GM12878 (cell line): ENCODE measurements around the gene SUSD5. TPM values are rescaled to one million over a fixed set of nuclear protein-coding genes. Genes with fewer than 3 reads are reported as not detected.

Experiments used
- ATAC-seq: fragments of 200-7000 bp; cut with Tn5 transposase; 3 replicates; pipeline ENCODE4 v1.9.1; 2020; ENCODE audit warnings: mild to moderate bottlenecking, moderate library complexity
- BruUV-seq: library from RNA; stranded (reverse); fragments of 400-500 nt; replicated peaks from 2 replicates; lab custom pipeline; 2021; lab: Mats Ljungman, UMichigan
- CTCF ChIA-PET: fragments of 300-600 bp; sonication (Branson Sonifier 250); formaldehyde crosslinking; extraction: SDS; loops from one replicate; lab custom pipeline; 2021; ENCODE audit warnings: inconsistent platforms; lab: Yijun Ruan, JAX
- POLR2A ChIA-PET: fragments of 350-600 bp; formaldehyde crosslinking; extraction: SDS; loops from one replicate; lab custom pipeline; 2021; ENCODE audit warnings: inconsistent platforms; lab: Charles Lee
- RAD21 ChIA-PET: fragments of 300-600 bp; sonication (Branson Sonifier 250); formaldehyde crosslinking; loops from one replicate; lab custom pipeline; 2023; ENCODE audit warnings: antibody characterized with exemption; ENCODE audit not compliant: unreplicated experiment; lab: Charles Lee
- SMC1A ChIA-PET: fragments of 300-600 bp; sonication (Branson Sonifier 250); formaldehyde crosslinking; loops from one replicate; lab custom pipeline; 2023; ENCODE audit not compliant: unreplicated experiment, uncharacterized antibody; lab: Charles Lee
- DNase-seq: peaks from one replicate; pipeline ENCODE4 v3.0.0-alpha.2; 2011; ENCODE audit warnings: low read depth, low spot score
- FAIRE-seq: peaks from 3 replicates; lab custom pipeline; 2011; peaks lifted over from hg19 to GRCh38; lab: Jason Lieb, UNC
- H2AFZ ChIP-seq: 2 replicates; pipeline ENCODE4 v1.6.0; 2011; ENCODE audit warnings: low read depth, low read length, control low read depth; ENCODE audit not compliant: control insufficient read depth
- H3K27ac ChIP-seq: 2 replicates; pipeline ENCODE4 v1.5.1; 2011; ENCODE audit warnings: control low read depth; ENCODE audit not compliant: control insufficient read depth, insufficient read depth
- H3K27me3 ChIP-seq, 2 experiments: replicated peaks in 1 of 2; 2 replicates each; pipeline versions ENCODE4 v1.6.0 to v1.6.1; 2011; ENCODE audit warnings: low read length in 1 of 2; ENCODE audit not compliant: control insufficient read depth in 2 of 2, insufficient read depth in 2 of 2
- H3K36me3 ChIP-seq, 2 experiments: 2 replicates each; pipeline ENCODE4 v1.5.1; 2011; ENCODE audit warnings: low read length in 1 of 2; ENCODE audit not compliant: control insufficient read depth in 2 of 2, insufficient read depth in 2 of 2
- H3K4me1 ChIP-seq: 2 replicates; pipeline ENCODE4 v1.6.1; 2011; ENCODE audit warnings: mild to moderate bottlenecking, low read length, moderate library complexity, mixed read lengths; ENCODE audit not compliant: control insufficient read depth, insufficient read depth
- H3K4me2 ChIP-seq: 2 replicates; pipeline ENCODE4 v1.6.0; 2011; ENCODE audit warnings: control low read depth; ENCODE audit not compliant: control insufficient read depth, insufficient read depth
- H3K4me3 ChIP-seq: fragments of 200-600 bp; sonication (generic); 2 replicates; pipeline ENCODE4 v1.5.1; 2016
- H3K79me2 ChIP-seq: 2 replicates; pipeline ENCODE4 v1.6.0; 2011; ENCODE audit warnings: low read length; ENCODE audit not compliant: control insufficient read depth, insufficient read depth
- H3K9ac ChIP-seq: 2 replicates; pipeline ENCODE4 v1.8.0; 2011; ENCODE audit warnings: low read length, control low read depth, mixed read lengths; ENCODE audit not compliant: control insufficient read depth, insufficient read depth
- H3K9me3 ChIP-seq: replicated peaks from 3 replicates; pipeline ENCODE4 v1.5.1; 2011; ENCODE audit warnings: mild to moderate bottlenecking, low read length; ENCODE audit not compliant: control insufficient read depth, insufficient read depth
- H4K20me1 ChIP-seq: 2 replicates; pipeline ENCODE4 v1.6.0; 2011; ENCODE audit not compliant: control insufficient read depth, insufficient read depth
- EED ChIP-seq: sonication (generic); IDR thresholded peaks from 2 replicates; pipeline ENCODE4 v1.6.1; 2016; ENCODE audit warnings: antibody characterized with exemption, low read depth
- FOXM1 ChIP-seq: IDR thresholded peaks from 2 replicates; pipeline ENCODE4 v1.6.1; 2012; ENCODE audit warnings: low read depth, mild to moderate bottlenecking, inconsistent platforms, low read length, moderate library complexity
- MYB ChIP-seq: fragments of 150-350 bp; IDR thresholded peaks from 2 replicates; pipeline ENCODE4 v1.6.1; 2014; ENCODE audit warnings: mild to moderate bottlenecking, low read depth, low read length, borderline replicate concordance
- PAX8 ChIP-seq: fragments of 450-650 bp; IDR thresholded peaks from 2 replicates; pipeline ENCODE4 v1.6.1; 2017; ENCODE audit warnings: mild to moderate bottlenecking, moderate library complexity
- POLR2AphosphoS2 ChIP-seq: IDR thresholded peaks from 2 replicates; pipeline ENCODE4 v1.6.1; 2011; ENCODE audit warnings: low read depth, mild to moderate bottlenecking, low read length, improper control_type of control experiment, moderate library complexity
- RAD21 ChIP-seq: IDR thresholded peaks from 2 replicates; pipeline ENCODE4 v1.6.1; 2011; ENCODE audit warnings: mild to moderate bottlenecking, low read depth, low read length, moderate library complexity; ENCODE audit not compliant: insufficient read depth
- RUNX3 ChIP-seq: IDR thresholded peaks from 2 replicates; pipeline ENCODE4 v1.6.1; 2012; ENCODE audit warnings: low read length, inconsistent platforms
- SMC3 ChIP-seq: IDR thresholded peaks from 2 replicates; pipeline ENCODE4 v1.6.1; 2011; ENCODE audit warnings: low read length, improper control_type of control experiment, borderline replicate concordance
- ZBED1 ChIP-seq: IDR thresholded peaks from 2 replicates; pipeline ENCODE4 v1.6.1; 2016; ENCODE audit warnings: borderline replicate concordance
- ZNF207 ChIP-seq: fragments of 450-650 bp; IDR thresholded peaks from 2 replicates; pipeline ENCODE4 v1.6.1; 2014; ENCODE audit warnings: antibody characterized with exemption, mild to moderate bottlenecking, borderline replicate concordance
- ZNF384 ChIP-seq: IDR thresholded peaks from 2 replicates; pipeline ENCODE4 v1.6.1; 2012; ENCODE audit warnings: low read depth, mild to moderate bottlenecking, low read length, improper control_type of control experiment, borderline replicate concordance
- ZNF622 ChIP-seq: fragments of 450-650 bp; IDR thresholded peaks from 2 replicates; pipeline ENCODE4 v1.6.1; 2017; ENCODE audit warnings: mild to moderate bottlenecking, inconsistent platforms
- ZZZ3 ChIP-seq: IDR thresholded peaks from 2 replicates; pipeline ENCODE4 v1.6.1; 2011; ENCODE audit warnings: low read depth; ENCODE audit not compliant: control insufficient read depth, insufficient read length
- WGBS: methylation state at CpG from one replicate; pipeline ENCODE4 v1.1.6; 2016; ENCODE audit warnings: low lambda C conversion rate; ENCODE audit not compliant: insufficient replicate concordance, insufficient coverage; ENCODE audit errors: missing lambda C conversion rate; 5-methylcytosine and 5-hydroxymethylcytosine counted together
- in situ Hi-C: fragments of 300-500 bp; cut with MboI; formaldehyde crosslinking; loops from 9 replicates; pipeline ENCODE4 v1.14.3; 2018; ENCODE audit warnings: mixed read lengths
- intact Hi-C: fragments of 100-400 bp; cut with micrococcal nuclease; formaldehyde crosslinking; loops from one replicate; pipeline ENCODE4 v1.14.2; 2022; ENCODE audit not compliant: unreplicated experiment
- polyA plus RNA-seq, 11 experiments: library from polyadenylated mRNA; depleted of rRNA in 4 of 11; unstranded in 6 of 11; stranded (reverse) in 5 of 11; fragments of >200 nt; fragmentation: Nextera tagmentation in 4 of 11; fragmentation: Illumina TruSeq in 1 of 11; extraction: Ambion mirVana in 4 of 11; extraction: Trizol in 1 of 11; gene quantifications; 1 replicate in 1 of 11; 2 replicates in 10 of 11; pipeline versions ENCODE4 v1.2.1 to v1.2.3, GENCODE V29; 2011 to 2016; ENCODE audit warnings: inconsistent platforms in 2 of 11, missing spikeins in 2 of 11, low read depth in 1 of 11
- total RNA-seq, 4 experiments: library from RNA; depleted of rRNA in 3 of 4; stranded (reverse); fragments of >200 nt in 3 of 4; fragmentation: Illumina TruSeq in 1 of 4; extraction: Trizol in 1 of 4; gene quantifications; 2 replicates each; pipeline versions ENCODE4 v1.2.1 to v1.2.3, GENCODE V29; 2013 to 2021
- TF ChIP-seq, protein P1 (sequence below): IDR thresholded peaks from 2 replicates; pipeline ENCODE4 v1.6.1; 2011; ENCODE audit warnings: borderline replicate concordance, low read depth, mild to moderate bottlenecking, moderate library complexity, low read length; ENCODE audit not compliant: insufficient read depth, poor library complexity, severe bottlenecking
- TF ChIP-seq, protein P2 (sequence below): fragments of 450-650 bp; formaldehyde crosslinking; IDR thresholded peaks from 2 replicates; pipeline ENCODE4 v1.4.0; 2020; ENCODE audit warnings: mild to moderate bottlenecking, moderate library complexity
- TF ChIP-seq, protein P3 (sequence below), 3 experiments: IDR thresholded peaks in 2 of 3; conservative IDR thresholded peaks in 1 of 3; 2 replicates each; pipeline ENCODE4 v1.5.1; 2011; ENCODE audit warnings: low read depth in 3 of 3, low read length in 3 of 3, mild to moderate bottlenecking in 3 of 3, control low read depth in 2 of 3, moderate library complexity in 2 of 3, inconsistent platforms in 1 of 3, mixed read lengths in 1 of 3; ENCODE audit not compliant: control insufficient read depth in 2 of 3, insufficient read depth in 1 of 3; ENCODE audit errors: extremely low read depth in 1 of 3

Gene SUSD5
- total and polyA plus RNA-seq, 10 of the 15 experiments (the other 5 are each of a cell fraction or from before 2014, with no cell fraction given): 0.01 to 0.05 (median 0.03) TPM; not detected in 4

DNA sequence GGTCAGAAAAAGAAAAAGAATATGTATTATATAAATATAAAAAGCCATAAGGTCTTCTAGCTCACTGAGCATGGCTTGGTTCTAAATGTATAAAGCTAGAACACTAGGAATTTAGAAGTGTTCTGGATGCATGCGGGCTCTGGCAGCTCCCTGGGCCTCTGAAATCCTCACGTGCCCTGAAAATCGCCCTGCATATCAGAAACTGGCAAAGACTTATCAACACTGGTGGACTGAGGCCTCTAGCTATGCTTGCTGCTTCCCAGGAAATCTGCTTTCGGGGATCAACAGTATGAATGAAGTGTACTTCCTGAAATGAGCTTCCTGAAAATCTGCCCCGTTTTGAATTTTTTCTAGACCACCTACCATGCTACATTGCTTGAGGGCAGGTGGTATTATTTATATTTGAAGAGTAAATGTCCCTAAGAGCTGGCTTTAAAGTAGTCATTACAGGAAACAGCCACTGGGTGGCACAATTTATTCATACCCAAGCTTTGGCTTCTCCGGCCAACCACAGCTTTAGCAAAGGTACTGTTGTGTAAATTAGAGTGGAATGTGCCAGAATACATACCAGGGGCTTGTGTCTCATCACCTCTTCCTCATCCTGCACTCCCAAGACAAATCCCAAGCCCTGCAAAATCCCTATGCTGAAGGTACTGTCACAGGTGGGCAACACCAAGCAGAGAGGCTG lies 87.1 kb downstream of the SUSD5 start:
- Histone ChIP-seq H3K9ac (no peak overlapping the region), H3K36me3 (no peaks in the 10 kb centered on the region; a peak in 1 of 4 replicates), H2AFZ (no peak overlapping the region), H3K79me2 (no peaks in the 10 kb centered on the region), H3K27me3 (no peaks in the 10 kb centered on the region), H3K4me3 (no peak overlapping the region), H4K20me1 (no peaks in the 10 kb centered on the region), H3K27ac (no peak overlapping the region), H3K4me1 (no peaks in the 10 kb centered on the region), H3K9me3 (no peaks in the 10 kb centered on the region), H3K4me2 (no peak overlapping the region)
- ChIA-PET SMC1A (interaction anchor here (0.7 to 4.4 kb wide), 49 partner anchors 9 to 660 kb away, joined by 3 to 135 read pairs (median 4); partner anchors contain the start of gene CCR4), CTCF (interaction anchor here (0.6 to 12.2 kb wide), 72 partner anchors 9 to 926 kb away, joined by 3 to 319 read pairs (median 4); partner anchors contain the start of genes CCR4, CLASP2 and PDCD6IP), RAD21 (interaction anchor here (0.5 to 3.8 kb wide), 32 partner anchors 9 to 914 kb away, joined by 3 to 160 read pairs (median 4); partner anchors contain the start of genes CCR4, CRTAP, GLB1 and TMPPE), POLR2A (interaction anchor here (0.5 to 1.7 kb wide), 4 partner anchors 9 to 1267 kb away, joined by 3 to 4 read pairs (median 3); no protein-coding TSS in a partner anchor)
- FAIRE-seq: peak; percentile 54
- BruUV-seq: no TSS peak
- intact Hi-C loops: loop anchor here (1.0 to 5.0 kb wide), 4 partner anchors 121 to 656 kb away; no protein-coding TSS in a partner anchor
- ATAC-seq: peak; percentile 92
- in situ Hi-C loops: loop anchor here (5.0 kb wide), 2 partner anchors 241 to 656 kb away; no protein-coding TSS in a partner anchor
- no peak for DNase-seq
- 7% methylated on average over 6 of the region's 6 CpGs for WGBS
- TF ChIP-seq ZNF622 (no peak), SMC3 (peak; percentile 85; the same call in 1 of the 2 replicates), FOXM1 (0 out of 2 replicates have a peak, but pooled peaks have one; percentile 18), EED (no peak), POLR2AphosphoS2 (no peak), ZZZ3 (no peak), ZNF384 (no peak), ZBED1 (no peak), RUNX3 (peak; percentile 79), ZNF207 (no peak), MYB (no peak), PAX8 (no peak), RAD21 (peak; percentile 93)
- TF ChIP-seq, protein P1, sequence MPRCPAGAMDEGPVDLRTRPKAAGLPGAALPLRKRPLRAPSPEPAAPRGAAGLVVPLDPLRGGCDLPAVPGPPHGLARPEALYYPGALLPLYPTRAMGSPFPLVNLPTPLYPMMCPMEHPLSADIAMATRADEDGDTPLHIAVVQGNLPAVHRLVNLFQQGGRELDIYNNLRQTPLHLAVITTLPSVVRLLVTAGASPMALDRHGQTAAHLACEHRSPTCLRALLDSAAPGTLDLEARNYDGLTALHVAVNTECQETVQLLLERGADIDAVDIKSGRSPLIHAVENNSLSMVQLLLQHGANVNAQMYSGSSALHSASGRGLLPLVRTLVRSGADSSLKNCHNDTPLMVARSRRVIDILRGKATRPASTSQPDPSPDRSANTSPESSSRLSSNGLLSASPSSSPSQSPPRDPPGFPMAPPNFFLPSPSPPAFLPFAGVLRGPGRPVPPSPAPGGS: no peak
- TF ChIP-seq, protein P2, sequence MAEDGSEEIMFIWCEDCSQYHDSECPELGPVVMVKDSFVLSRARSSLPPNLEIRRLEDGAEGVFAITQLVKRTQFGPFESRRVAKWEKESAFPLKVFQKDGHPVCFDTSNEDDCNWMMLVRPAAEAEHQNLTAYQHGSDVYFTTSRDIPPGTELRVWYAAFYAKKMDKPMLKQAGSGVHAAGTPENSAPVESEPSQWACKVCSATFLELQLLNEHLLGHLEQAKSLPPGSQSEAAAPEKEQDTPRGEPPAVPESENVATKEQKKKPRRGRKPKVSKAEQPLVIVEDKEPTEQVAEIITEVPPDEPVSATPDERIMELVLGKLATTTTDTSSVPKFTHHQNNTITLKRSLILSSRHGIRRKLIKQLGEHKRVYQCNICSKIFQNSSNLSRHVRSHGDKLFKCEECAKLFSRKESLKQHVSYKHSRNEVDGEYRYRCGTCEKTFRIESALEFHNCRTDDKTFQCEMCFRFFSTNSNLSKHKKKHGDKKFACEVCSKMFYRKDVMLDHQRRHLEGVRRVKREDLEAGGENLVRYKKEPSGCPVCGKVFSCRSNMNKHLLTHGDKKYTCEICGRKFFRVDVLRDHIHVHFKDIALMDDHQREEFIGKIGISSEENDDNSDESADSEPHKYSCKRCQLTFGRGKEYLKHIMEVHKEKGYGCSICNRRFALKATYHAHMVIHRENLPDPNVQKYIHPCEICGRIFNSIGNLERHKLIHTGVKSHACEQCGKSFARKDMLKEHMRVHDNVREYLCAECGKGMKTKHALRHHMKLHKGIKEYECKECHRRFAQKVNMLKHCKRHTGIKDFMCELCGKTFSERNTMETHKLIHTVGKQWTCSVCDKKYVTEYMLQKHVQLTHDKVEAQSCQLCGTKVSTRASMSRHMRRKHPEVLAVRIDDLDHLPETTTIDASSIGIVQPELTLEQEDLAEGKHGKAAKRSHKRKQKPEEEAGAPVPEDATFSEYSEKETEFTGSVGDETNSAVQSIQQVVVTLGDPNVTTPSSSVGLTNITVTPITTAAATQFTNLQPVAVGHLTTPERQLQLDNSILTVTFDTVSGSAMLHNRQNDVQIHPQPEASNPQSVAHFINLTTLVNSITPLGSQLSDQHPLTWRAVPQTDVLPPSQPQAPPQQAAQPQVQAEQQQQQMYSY (CRISPR knock-in tag): no peak
- TF ChIP-seq, protein P3, sequence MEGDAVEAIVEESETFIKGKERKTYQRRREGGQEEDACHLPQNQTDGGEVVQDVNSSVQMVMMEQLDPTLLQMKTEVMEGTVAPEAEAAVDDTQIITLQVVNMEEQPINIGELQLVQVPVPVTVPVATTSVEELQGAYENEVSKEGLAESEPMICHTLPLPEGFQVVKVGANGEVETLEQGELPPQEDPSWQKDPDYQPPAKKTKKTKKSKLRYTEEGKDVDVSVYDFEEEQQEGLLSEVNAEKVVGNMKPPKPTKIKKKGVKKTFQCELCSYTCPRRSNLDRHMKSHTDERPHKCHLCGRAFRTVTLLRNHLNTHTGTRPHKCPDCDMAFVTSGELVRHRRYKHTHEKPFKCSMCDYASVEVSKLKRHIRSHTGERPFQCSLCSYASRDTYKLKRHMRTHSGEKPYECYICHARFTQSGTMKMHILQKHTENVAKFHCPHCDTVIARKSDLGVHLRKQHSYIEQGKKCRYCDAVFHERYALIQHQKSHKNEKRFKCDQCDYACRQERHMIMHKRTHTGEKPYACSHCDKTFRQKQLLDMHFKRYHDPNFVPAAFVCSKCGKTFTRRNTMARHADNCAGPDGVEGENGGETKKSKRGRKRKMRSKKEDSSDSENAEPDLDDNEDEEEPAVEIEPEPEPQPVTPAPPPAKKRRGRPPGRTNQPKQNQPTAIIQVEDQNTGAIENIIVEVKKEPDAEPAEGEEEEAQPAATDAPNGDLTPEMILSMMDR (IDR thresholded peaks at IDR 0.05 in 2 of 3, conservative IDR thresholded peaks at IDR 0.05 in 1 of 3; ENCODE audit: control insufficient read depth in 2 of 3, extremely low read depth in 1 of 3, insufficient read depth in 1 of 3, low read depth in 3 of 3, low read length in 3 of 3): peak; percentile 55 to 85 (median 72)
